A204.1 (cell line): ENCODE data around the gene CDCA3.

ENCODE experiments used
- FAIRE-seq: peaks from 2 replicates; lab custom pipeline; 2012; peaks lifted over from hg19 to GRCh38; lab: Jason Lieb, UNC

CDCA3 gene

DNA sequence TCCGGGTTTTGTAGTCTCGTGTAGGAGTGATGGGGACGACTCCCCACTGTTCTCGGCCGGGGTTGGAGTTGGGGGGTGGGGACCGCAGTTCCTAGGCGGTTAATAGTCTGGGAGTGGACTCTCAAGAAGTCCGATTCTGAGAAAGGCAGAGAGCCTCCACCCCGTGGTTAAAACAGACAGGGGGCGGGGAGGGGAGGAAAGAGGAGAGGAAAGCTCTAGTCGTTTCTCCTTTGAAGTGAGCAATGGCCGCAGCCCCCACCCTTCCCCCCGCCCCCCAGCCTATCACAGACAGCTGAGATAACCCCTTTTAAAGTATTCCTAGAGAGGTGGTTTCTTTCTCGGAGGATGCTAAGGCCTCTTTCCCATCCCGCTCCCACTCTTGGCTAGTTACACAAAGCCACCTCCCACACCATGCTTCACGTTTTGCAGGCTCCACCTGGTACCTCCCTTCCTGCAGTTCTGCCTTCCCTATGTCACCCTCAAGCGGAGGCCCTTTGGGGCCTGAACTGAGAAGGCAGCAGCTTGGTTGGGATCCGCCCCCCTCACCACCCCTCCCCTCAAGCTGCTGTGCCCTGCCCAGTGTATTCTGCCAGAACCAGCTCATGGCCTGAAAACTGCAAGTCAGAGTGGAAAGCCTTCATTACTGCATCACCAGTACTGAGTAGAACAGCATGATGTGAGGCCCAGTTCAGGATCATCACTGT, 1.7 kb upstream of the CDCA3 start:
- FAIRE-seq, result peak; percentile 19

DNA sequence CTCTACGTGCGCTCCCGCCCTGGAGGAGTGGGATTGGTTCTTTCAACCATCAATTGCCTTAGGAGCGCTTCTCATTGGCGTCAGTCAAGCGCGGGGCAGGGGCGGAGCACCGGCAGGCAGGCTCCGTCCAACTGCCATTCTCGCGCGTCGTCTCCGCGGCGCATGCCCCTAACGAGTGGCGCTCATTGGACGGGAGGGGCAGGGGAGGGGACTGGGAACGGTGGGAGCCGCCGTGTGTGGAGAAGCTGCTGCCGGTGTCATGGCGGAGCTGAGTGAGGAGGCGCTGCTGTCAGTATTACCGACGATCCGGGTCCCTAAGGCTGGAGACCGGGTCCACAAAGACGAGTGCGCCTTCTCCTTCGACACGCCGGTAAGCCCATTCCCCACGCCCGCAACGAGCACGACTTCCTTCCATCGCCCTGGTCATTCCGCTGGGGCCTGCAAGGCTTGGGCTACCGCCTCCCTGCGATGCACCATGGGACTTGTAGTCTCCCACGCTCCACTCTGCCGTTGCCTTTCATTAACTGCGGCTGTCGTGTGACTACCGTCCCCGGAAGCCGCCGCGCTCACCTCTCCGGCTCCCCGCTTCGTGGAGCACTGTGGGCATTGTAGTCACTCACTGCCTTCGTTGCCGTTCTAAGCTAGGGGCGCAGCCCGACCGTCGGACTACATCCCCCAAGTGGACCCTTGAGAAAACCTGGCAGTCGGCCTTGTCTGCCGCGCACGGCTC, 1.0 kb upstream of the CDCA3 start, which contains the start of gene USP5:
USP5 (plus strand) TSS at position 230 of the 730 bp plus-strand sequence; CDS start at position 260, 30 bp downstream.
- peak; percentile 91 for FAIRE-seq

DNA sequence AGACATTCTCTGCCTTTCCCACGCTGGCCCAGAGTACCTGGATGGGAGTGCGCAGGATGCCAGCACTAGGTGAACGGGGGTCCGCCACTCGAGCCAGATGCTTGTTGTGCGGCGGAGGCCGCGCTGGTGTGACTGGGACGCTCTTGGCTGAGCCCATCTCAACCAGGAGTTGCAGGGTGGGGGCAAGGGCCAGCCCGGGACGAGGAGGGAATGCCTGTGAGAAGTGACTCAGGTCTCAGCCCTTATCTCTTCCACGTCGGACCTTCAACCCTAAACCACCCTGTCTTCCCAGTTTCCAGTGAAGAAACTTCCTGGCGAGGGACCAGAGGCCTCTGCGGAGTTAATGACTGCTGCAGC, 312 bp downstream of the CDCA3 start:
- no peak for FAIRE-seq

DNA sequence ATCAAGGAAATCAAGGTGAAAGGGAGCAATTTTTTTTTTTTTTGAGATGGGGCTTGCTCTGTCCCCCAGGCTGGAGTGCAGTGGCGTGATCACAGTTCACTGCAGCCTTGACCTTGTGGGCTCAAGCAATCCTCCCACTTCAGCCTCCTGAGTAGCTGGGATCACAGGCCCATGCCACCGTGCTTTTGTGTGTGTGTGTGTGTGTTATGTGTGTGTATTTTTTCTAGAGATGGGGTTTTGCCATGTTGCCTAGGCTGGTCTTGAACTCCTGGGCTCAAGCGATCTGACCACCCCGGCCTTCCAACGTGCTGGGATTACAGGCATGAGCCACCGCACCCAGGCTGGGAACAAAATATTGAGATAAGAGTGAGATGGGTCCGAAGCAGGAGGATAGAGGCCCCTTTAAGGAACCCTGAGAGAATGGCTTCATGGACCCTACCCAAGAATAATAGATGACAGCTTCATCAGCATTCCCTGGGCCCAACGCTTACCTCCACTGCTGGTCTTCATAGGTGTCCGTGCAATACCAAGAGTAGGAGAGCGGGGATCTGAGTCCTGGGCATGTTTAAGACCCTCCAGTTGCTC, 1.0 kb downstream of the CDCA3 start:
- no peak for FAIRE-seq

DNA sequence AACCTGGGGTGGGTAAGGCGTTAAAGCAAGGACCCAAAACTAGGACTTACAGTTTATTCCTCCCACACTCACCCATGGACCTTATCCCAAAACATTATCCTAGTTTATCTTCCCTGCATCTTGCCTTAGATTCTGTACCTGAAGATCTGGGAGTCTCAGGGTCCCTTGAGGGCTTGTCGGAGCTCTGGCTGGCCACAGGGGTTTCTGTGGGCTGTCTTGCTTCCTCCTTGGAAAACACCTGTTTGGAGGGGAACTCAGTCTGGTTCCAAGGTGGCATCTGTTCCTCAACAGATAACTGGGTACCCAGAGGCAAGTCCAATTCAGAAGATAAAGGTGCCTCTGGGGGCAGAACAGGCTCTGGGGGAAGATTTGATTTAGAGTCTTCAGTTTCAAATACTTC, 1.7 kb downstream of the CDCA3 start:
- FAIRE-seq, result no peak

DNA sequence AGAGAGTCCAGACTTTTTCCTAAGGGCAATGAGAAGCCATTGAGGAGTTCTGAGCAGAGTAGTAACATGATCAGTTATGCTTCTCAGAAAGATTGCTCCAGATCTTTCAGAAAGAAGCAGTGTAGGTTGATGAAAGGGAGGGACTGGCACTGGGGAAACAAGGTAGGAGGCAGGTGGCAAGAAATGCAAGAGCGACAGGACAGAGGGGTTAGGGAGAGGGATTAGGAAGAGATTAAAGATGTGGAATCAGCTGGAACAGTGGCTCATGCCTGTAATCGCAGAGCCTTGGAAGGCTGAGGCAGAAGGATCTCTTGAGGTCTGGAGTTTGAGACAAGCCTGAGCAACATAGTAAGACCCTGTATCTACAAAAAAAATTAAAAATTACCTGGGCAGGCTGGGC, 3.4 kb downstream of the CDCA3 start:
- no peak for FAIRE-seq

DNA sequence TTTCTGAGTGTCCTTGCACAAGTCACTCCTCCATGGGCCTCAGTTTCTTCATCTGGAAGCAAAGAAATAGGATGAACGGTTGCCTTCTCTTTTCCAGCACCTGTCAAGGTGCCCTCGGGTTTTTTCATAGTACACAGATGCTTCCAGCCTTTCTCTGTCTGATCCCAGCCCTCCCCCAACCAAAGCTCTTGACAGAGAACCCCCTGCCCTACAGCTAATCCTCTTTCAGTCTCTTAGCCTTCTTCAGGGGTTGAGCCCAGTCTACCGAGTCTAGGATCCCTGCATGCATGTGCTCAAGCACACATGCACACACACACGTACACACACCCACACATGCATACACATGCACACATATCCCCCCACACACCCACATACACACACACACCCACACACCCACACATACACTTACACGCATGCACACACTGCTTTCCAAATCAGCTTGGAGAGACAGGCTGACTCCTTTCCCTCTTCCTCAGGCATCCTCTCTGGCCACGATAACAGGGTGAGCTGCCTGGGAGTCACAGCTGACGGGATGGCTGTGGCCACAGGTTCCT, 4.7 kb downstream of the CDCA3 start:
- no peak for FAIRE-seq

DNA sequence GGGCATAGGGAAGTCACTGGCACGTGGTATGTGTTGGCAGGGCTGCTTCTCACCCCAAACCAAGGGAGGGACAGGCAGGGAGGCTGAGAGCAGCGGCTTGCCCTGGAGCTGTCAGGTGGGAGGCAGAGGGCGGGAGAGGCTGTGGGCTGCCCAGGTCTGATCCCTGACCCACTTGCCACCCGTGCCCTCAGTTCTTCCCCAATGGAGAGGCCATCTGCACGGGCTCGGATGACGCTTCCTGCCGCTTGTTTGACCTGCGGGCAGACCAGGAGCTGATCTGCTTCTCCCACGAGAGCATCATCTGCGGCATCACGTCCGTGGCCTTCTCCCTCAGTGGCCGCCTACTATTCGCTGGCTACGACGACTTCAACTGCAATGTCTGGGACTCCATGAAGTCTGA, 5.7 kb downstream of the CDCA3 start:
- FAIRE-seq, result no peak

DNA sequence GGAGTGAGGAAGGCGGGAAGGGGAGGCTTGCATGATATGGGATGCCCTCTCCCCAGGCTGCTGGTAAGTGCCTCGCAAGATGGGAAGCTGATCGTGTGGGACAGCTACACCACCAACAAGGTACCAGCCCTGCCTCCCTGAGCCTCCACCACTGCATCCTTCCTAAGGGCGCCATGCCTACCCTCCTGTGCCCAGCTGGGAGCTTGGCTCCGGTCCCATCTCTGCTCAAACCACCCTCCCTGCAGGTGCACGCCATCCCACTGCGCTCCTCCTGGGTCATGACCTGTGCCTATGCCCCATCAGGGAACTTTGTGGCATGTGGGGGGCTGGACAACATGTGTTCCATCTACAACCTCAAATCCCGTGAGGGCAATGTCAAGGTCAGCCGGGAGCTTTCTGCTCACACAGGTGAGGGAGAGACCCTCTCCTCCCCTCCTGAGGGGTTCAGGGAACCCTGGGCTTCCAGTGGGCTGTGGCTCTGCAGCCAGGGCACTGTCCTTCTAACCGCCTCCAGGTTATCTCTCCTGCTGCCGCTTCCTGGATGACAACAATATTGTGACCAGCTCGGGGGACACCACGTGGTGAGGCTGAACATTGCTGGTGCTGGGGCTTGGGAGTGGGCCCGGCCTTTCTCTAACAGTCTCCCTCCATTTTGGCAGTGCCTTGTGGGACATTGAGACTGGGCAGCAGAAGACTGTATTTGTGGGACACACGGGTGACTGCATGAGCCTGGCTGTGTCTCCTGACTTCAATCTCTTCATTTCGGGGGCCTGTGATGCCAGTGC, 7.8 kb downstream of the CDCA3 start:
- FAIRE-seq, result no peak

DNA sequence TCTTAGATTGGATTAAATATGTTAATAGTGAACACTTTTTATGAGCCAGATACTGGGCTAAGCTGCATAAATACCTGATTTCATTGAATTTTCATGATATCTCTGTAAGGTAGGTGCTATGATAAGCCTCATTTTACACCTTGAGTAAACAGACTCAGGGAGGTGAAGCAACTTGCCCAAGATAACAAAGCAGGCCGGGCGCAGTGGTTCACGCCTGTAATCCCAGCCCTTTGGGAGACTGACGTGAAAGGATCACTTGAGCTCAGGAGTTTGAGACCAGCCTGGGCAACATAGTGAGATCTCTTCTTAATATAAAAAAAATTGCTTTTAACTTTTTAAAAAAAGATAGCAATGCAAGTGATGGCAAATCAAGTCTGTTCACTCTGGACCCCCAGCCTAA, 9.0 kb downstream of the CDCA3 start:
- FAIRE-seq, result no peak

DNA sequence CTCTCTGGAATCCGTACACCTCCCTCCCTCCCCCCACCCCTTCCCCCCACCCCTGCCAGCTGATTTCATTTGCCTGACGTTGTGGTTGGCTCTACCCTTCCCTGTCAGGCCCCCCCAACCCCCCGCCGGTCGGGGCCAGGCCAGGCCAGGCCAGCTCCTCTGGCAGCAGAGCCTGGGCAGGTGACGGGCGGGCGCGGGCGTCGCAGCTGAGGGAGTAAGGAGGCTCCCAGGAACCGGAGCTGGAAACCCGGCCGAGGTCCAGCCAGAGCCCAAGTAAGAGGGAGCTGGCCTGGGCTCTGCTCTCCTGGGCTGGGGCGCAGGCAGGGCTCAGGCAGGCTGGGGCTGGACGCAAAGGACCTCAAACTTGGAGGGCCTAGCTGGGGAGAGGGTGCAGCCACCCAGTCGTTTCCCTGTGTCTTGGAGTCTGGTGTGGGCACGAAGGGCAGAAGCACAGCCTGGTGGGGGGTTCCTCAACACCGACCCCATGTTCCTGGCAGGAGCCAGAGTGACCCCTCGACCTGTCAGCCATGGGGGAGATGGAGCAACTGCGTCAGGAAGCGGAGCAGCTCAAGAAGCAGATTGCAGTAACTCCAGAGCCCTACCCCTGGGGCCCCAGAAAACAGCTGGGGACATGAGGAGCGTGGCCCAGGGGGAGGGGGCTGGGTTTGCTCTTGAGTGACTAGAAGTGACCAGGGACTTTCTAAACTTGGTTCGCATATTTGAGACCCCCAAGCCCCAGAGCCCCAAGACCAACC, 10.1 kb downstream of the CDCA3 start, which contains the start of gene GNB3:
GNB3 (plus strand) TSS at position 165 of the 755 bp plus-strand sequence; CDS start at position 528, 363 bp downstream.
- FAIRE-seq, result no peak

DNA sequence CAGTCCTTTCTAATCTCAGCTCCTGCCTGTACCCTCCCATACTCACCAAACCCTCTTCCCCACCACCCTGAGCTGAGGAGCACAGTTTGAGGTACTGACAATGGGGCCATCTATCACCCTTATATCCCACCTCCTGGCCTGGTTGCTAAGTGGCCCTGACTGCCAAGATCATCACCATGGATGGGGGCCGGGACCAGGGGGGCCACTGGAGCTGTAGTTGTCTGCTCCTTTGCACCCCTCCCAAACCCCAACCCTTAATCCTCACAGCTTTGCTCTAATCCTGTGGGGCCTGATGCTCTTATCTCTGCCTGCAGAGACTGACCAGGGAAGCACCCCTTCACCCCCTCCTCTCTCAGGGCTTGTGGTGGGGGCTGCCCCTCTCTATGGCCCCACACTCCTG, 10.8 kb downstream of the CDCA3 start:
- no peak for FAIRE-seq

DNA sequence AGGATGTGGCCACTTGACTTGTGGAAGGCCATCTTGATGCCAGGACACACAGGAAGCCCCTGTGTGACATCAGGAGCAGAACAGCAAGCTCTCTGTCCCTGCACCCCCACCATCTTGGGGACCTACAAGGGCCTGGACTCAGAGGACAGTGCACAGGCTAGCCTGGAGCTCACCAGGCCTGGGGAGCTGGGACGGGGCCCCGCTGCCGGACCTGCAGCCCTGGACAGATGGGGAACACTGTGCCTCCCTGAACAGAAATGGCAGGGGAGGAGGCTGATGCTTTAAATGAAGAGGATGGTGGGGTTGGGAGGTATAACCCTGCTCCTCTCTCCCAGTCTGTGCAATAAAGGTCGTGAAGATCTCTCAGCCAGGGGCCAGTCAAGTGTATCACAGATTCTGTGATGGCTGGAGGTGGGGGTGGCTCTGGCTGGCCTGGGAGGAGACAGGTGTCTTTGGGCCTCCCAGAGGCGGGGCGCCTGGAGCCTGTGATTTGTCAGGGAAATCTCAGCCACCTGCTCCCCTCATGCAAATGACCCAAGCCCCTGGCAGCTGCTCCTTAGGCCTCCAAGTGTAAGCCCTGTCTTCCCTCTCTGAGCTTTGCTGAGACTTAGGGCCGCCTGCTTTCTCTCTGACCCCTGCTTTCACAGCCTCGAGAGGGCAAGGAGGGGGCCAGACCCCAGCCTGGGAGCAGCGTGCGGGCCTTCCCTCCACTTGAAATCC, 11.4 kb downstream of the CDCA3 start:
- no peak for FAIRE-seq

DNA sequence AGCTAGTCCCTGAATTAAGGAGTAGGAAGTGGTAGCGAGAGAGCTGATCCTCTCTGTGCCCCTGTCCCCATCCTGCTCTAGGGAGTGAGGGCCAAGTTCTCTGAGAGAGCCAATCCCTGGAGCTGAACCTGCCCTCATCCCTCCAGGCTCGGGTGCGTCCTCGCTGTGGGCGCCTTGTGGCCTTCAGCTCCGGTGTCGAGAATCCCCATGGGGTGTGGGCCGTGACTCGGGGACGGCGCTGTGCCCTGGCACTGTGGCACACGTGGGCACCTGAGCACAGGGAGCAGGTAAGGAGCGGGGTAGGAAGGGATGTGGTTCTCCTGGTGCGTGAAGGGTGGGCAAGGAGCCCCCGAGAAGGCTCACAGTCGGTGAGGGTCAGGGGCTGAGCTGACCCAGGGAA, 12.2 kb downstream of the CDCA3 start:
- no peak for FAIRE-seq

DNA sequence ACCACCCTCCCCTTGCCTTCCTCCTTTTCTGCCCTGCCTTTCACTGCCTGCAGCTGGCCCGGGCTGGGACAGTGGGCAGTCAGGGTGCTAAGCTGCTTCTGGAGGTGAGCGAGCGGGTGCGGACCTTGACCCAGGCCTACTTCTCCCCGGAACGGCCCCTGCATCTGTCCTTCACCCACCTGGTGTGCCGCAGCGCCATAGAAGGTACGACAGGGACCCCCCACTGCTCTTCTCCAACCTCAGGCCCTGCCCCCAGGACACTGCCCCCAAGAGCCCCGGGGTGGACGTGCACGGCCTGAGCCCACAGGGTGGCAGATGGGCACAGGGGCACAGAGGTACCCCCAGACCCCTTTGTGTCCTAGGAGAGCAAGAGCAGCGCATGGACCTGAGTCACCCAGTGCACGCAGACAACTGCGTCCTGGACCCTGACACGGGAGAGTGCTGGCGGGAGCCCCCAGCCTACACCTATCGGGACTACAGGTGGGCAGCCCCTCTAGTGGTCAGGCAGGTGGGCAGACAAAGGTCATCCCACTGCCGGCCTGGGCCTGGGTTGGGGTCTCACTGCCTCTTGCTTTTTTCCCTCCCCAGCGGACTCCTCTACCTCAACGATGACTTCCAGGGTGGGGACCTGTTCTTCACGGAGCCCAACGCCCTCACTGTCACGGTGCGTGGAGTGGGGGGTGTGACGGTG, 13.6 kb downstream of the CDCA3 start:
- FAIRE-seq, result no peak

DNA sequence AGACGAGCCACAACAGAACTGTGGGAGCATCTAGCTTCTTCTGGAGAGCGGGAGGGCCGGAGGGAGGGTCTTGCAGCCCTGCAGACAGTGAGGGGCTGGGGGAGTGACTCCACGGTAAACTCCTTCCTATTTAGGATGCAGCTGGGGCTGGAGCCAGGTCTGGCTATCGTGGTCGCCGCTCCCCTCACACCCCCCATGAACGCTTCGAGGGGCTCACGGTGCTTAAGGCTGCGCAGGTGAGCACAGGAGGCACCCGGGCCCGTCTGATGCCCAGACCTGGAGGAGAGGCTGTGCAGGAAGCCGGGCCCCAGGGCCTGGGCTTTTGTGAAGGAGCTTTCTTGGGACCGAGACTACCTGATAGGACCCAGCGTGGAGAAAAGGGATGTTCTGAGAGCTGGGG, 14.2 kb downstream of the CDCA3 start:
- FAIRE-seq, result no peak

DNA sequence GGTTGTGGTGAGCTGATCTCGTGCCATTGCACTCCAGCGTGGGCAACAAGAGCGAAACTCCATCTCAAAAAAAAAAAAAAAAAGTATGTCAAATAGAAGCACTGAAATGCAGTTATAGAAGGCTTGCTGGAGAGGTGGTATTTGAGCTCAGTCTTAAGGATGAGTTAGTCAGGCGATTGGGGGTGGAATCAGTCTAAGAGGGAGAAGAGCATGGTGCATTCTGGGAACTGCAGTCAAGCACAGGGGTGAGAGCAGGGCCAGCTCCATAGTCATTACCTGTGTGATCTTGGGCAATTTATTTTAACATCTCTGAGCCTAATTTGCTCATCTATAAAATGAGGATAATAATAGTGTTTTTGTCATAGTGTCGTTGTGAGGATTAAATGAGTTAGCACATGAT, 16.2 kb downstream of the CDCA3 start:
- no peak for FAIRE-seq

DNA sequence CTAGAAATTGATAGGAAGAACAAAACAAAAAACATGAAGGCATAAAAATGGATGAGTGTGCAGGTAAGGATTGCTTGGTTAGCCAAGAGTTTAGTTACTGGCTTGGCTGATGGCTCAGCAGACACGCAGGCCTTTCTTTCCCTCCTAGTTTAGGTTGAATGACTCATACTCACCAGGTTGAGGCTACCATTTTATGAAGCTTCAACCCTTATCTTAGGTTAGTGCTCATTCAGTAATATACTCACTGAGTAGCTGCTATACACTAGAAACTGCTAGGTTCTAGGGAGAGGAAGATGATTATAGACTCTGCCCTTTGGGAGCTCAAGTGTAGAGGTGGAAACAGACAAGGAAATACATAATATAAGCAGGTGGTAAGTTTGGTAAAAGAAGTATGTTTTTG, 16.8 kb downstream of the CDCA3 start:
- FAIRE-seq, result no peak

DNA sequence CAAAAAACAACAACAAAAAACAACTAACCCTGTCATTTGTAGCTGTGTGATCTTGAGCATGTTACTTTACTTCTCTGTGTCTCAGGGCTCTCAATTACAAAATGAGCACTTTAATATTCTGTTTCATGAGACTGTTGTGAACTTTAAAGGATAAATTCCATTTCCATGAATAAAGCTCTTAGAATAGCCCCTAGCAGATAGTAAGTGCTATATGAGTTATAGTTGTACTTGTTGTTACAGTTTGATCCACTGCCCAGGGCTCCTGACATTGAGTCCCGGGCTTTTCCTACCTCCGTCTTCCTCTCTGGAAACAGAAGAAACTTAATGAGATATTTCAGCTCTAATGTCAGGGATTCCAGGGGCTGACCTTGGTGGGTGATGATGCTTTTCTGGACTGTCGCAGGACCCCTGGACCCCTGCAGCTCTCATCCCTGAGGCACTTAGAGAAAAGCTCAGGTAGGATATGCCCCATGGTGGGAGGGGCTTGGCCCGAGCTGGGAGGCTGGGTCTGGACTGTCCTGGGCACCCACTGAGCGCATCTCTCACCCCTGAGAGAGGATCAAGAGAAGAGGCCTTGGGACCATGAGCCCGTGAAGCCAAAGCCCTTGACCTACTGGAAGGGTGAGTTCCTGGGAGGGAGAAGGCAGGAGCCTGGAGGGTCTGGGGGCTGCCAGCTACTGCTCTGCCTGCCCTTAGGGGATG, 17.7 kb downstream of the CDCA3 start:
- FAIRE-seq, result no peak

DNA sequence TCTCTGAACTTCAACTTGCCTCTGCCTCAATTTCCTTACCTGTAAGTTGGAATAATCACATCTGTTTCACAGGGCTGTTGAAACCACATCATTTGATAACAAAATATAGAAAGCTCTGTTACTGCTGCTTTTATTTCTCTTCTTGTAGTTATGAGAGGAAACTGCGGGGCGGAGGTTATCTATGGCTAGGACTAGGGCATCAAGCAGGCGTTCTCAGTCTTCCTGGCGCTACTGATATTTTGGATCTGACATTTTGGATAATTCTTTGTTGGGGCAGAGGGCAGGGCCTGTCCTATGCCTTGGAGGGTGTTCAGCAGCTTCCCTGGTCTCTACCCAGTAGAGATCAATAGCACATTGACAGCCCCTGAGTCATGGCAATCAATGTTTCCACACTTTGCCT, 19.0 kb downstream of the CDCA3 start:
- no peak for FAIRE-seq
